HS-5 (cell line): Measurements from ENCODE around the gene P2RY2.

Source experiments
- DNase-seq: peaks from one replicate; pipeline ENCODE4 v3.0.0-alpha.2; 2012; ENCODE audit warnings: low read depth

P2RY2 gene

GRCh38 chr11:73205661-73206343, 12.3 kb upstream of the P2RY2 start:
- no peak for DNase-seq

GRCh38 chr11:73206801-73207200, 11.3 kb upstream of the P2RY2 start:
- no peak for DNase-seq

- DNase-seq, result no peak
Measured at GRCh38 chr11:73209892-73210291, 8.2 kb upstream of the P2RY2 start.

GRCh38 chr11:73210916-73211667, 7.0 kb upstream of the P2RY2 start:
- no peak for DNase-seq

- DNase-seq, result no peak
Measured at GRCh38 chr11:73213196-73214143, 4.6 kb upstream of the P2RY2 start.

GRCh38 chr11:73215191-73216134, 2.6 kb upstream of the P2RY2 start:
- no peak for DNase-seq

GRCh38 chr11:73216465-73216864, 1.6 kb upstream of the P2RY2 start:
- no peak for DNase-seq

- DNase-seq, result no peak
Measured at GRCh38 chr11:73217131-73217809, 811 bp upstream of the P2RY2 start.

GRCh38 chr11:73217810-73218105, 323 bp upstream of the P2RY2 start:
- no peak for DNase-seq

GRCh38 chr11:73218830-73219215, 742 bp downstream of the P2RY2 start:
- no peak for DNase-seq

GRCh38 chr11:73219396-73220285, 1.6 kb downstream of the P2RY2 start:
- no peak for DNase-seq

- DNase-seq, result no peak
Measured at GRCh38 chr11:73221451-73221850, 3.4 kb downstream of the P2RY2 start.

- no peak for DNase-seq
Measured at GRCh38 chr11:73221996-73222395, 3.9 kb downstream of the P2RY2 start.

- DNase-seq, result no peak
Measured at GRCh38 chr11:73223998-73224730, 6.1 kb downstream of the P2RY2 start.

GRCh38 chr11:73225001-73225686, 7.1 kb downstream of the P2RY2 start:
- DNase-seq, result no peak

GRCh38 chr11:73225851-73226250, 7.8 kb downstream of the P2RY2 start:
- DNase-seq, result no peak

- no peak for DNase-seq
Measured at GRCh38 chr11:73226297-73227006, 8.4 kb downstream of the P2RY2 start.

GRCh38 chr11:73227571-73228211, 9.6 kb downstream of the P2RY2 start:
- DNase-seq, result no peak
